ENCODE results near the gene SMPDL3A. TPM values are rescaled to one million over a fixed set of nuclear protein-coding genes. Genes with fewer than 3 reads are reported as not detected.

The SMPDL3A gene
- total RNA-seq, 1 experiment from 2014 or later, result 2.4 TPM

- no peak overlapping the region for H3K27ac ChIP-seq
- peak in 1 of 2 experiments; percentile 21 for DNase-seq
- no peaks in the 10 kb centered on the region; the same call in 1 of the 2 replicates for H3K9me3 ChIP-seq (ENCODE audit: insufficient read depth, low read depth)
- H3K36me3 ChIP-seq (ENCODE audit: low read depth), result no peaks in the 10 kb centered on the region
- no TSS peak for BruUV-seq (replicated peaks)
- CTCF ChIA-PET, result no interaction called here
- no peak overlapping the region for H2AFZ ChIP-seq
- no peaks in the 10 kb centered on the region for H3K9me2 ChIP-seq (ENCODE audit: insufficient read depth)
- H3K4me2 ChIP-seq, result no peak overlapping the region
- no peaks in the 10 kb centered on the region for H3F3A ChIP-seq (ENCODE audit: insufficient read depth, low read depth)
- POLR2A ChIA-PET (ENCODE audit: unreplicated experiment), result no interaction called here
- H4K20me1 ChIP-seq (ENCODE audit: insufficient read depth), result no peaks in the 10 kb centered on the region
- TF ChIP-seq EZH2 (IDR thresholded peaks at IDR 0.05; ENCODE audit: low read depth) (no peak), CTCF (conservative IDR thresholded peaks at IDR 0.05) (no peak)
- no peaks in the 10 kb centered on the region for H3K27me3 ChIP-seq (ENCODE audit: insufficient read depth, low read depth)
- H3K4me1 ChIP-seq (replicated peaks; ENCODE audit: insufficient read depth), result no peaks in the 10 kb centered on the region
- H3K79me2 ChIP-seq (ENCODE audit: low read depth), result no peaks in the 10 kb centered on the region
- intact Hi-C loops (cut with micrococcal nuclease; ENCODE audit: unreplicated experiment), result no loop called here
- no peak overlapping the region for H3K4me3 ChIP-seq
These were observed 35.9 kb upstream of the SMPDL3A start for GRCh38 chr6:122753000-122753687.

GRCh38 chr6:122753688-122754056 is 35.4 kb upstream of the SMPDL3A start:
- H3K4me1 ChIP-seq (replicated peaks; ENCODE audit: insufficient read depth), result no peaks in the 10 kb centered on the region
- H3F3A ChIP-seq (ENCODE audit: insufficient read depth, low read depth), result no peaks in the 10 kb centered on the region
- H3K27me3 ChIP-seq (ENCODE audit: insufficient read depth, low read depth), result no peaks in the 10 kb centered on the region
- intact Hi-C loops (cut with micrococcal nuclease; ENCODE audit: unreplicated experiment), result no loop called here
- no peak overlapping the region for H2AFZ ChIP-seq
- ChIA-PET CTCF (no interaction called here), POLR2A (ENCODE audit: unreplicated experiment) (no interaction called here)
- H3K9me3 ChIP-seq (ENCODE audit: insufficient read depth, low read depth), result no peaks in the 10 kb centered on the region; the same call in 1 of the 2 replicates
- H3K4me3 ChIP-seq, result no peak overlapping the region
- H3K9me2 ChIP-seq (ENCODE audit: insufficient read depth), result no peaks in the 10 kb centered on the region
- no peak for TF ChIP-seq EZH2 (IDR thresholded peaks at IDR 0.05; ENCODE audit: low read depth)
- no peak for TF ChIP-seq CTCF (conservative IDR thresholded peaks at IDR 0.05)
- H3K27ac ChIP-seq, result no peak overlapping the region
- H3K79me2 ChIP-seq (ENCODE audit: low read depth), result no peaks in the 10 kb centered on the region
- H4K20me1 ChIP-seq (ENCODE audit: insufficient read depth), result no peaks in the 10 kb centered on the region
- H3K4me2 ChIP-seq, result no peak overlapping the region
- no peaks in the 10 kb centered on the region for H3K36me3 ChIP-seq (ENCODE audit: low read depth)
- BruUV-seq (replicated peaks), result no TSS peak
- DNase-seq, result peak in 1 of 2 experiments; percentile 23

- no peaks in the 10 kb centered on the region; the same call in 1 of the 2 replicates for H3K9me3 ChIP-seq (ENCODE audit: insufficient read depth, low read depth)
- H3K27me3 ChIP-seq (ENCODE audit: insufficient read depth, low read depth), result no peaks in the 10 kb centered on the region
- H3K9me2 ChIP-seq (ENCODE audit: insufficient read depth), result no peaks in the 10 kb centered on the region
- 0 out of 2 replicates have a peak overlapping the region, but pooled peaks have one; percentile 21 for H2AFZ ChIP-seq
- CTCF ChIA-PET, result no interaction called here
- no peaks in the 10 kb centered on the region for H4K20me1 ChIP-seq (ENCODE audit: insufficient read depth)
- no peaks in the 10 kb centered on the region for H3K36me3 ChIP-seq (ENCODE audit: low read depth)
- intact Hi-C loops (cut with micrococcal nuclease; ENCODE audit: unreplicated experiment), result no loop called here
- H3K4me1 ChIP-seq (replicated peaks; ENCODE audit: insufficient read depth), result no peaks in the 10 kb centered on the region
- TF ChIP-seq CTCF (conservative IDR thresholded peaks at IDR 0.05) (no peak), EZH2 (IDR thresholded peaks at IDR 0.05; ENCODE audit: low read depth) (no peak)
- no peak overlapping the region for H3K4me2 ChIP-seq
- DNase-seq, result peak in 1 of 2 experiments; percentile 11
- no peaks in the 10 kb centered on the region for H3F3A ChIP-seq (ENCODE audit: insufficient read depth, low read depth)
- no TSS peak for BruUV-seq (replicated peaks)
- no peak overlapping the region for H3K27ac ChIP-seq
- no peak overlapping the region for H3K4me3 ChIP-seq
- POLR2A ChIA-PET (ENCODE audit: unreplicated experiment), result no interaction called here
- H3K79me2 ChIP-seq (ENCODE audit: low read depth), result no peaks in the 10 kb centered on the region
These were observed 34.8 kb upstream of the SMPDL3A start for GRCh38 chr6:122754191-122754731.

All from PC-9 (cell line).